Endodermal cell (in vitro differentiated cells): ENCODE results near the gene SEPTIN10. TPM values are rescaled to one million over a fixed set of nuclear protein-coding genes. Genes with fewer than 3 reads are reported as not detected.

Source experiments
- DNase-seq: peaks from one replicate; pipeline ENCODE4 v3.0.0-alpha.2; 2017
- H3K27ac ChIP-seq: 2 replicates; pipeline ENCODE4 v1.5.1; 2013; ENCODE audit warnings: mild to moderate bottlenecking, low read depth, low read length, moderate library complexity
- H3K27me3 ChIP-seq: 2 replicates; pipeline ENCODE4 v1.6.1; 2013; ENCODE audit warnings: mild to moderate bottlenecking, low read length, moderate library complexity; ENCODE audit not compliant: insufficient read depth, control insufficient read depth, poor library complexity, severe bottlenecking
- H3K36me3 ChIP-seq: 2 replicates; pipeline ENCODE4 v1.7.0; 2013; ENCODE audit warnings: mild to moderate bottlenecking, low read length, moderate library complexity; ENCODE audit not compliant: control insufficient read depth, insufficient read depth
- H3K4me1 ChIP-seq: one replicate; pipeline ENCODE4 v1.7.0; 2013; ENCODE audit warnings: low read length; ENCODE audit not compliant: control insufficient read depth, insufficient read depth
- H3K4me3 ChIP-seq: 2 replicates; pipeline ENCODE4 v1.5.1; 2013; ENCODE audit warnings: mild to moderate bottlenecking, low read length, moderate library complexity
- H3K9ac ChIP-seq: 2 replicates; pipeline ENCODE4 v1.6.1; 2013; ENCODE audit warnings: mild to moderate bottlenecking, low read length, moderate library complexity; ENCODE audit not compliant: poor library complexity, severe bottlenecking; ENCODE audit errors: extremely low read depth
- H3K9me3 ChIP-seq: 2 replicates; pipeline ENCODE4 v1.6.1; 2013; ENCODE audit warnings: mild to moderate bottlenecking, low read length, moderate library complexity; ENCODE audit not compliant: control insufficient read depth
- H3K27ac Mint-ChIP-seq: 2 replicates; pipeline ENCODE4 v1.8.0; 2020; ENCODE audit warnings: mixed read lengths
- H3K27me3 Mint-ChIP-seq: 2 replicates; pipeline ENCODE4 v1.8.0; 2021; ENCODE audit warnings: mild to moderate bottlenecking, mixed read lengths; ENCODE audit not compliant: insufficient read depth
- H3K36me3 Mint-ChIP-seq: 2 replicates; pipeline ENCODE4 v1.8.0; 2020; ENCODE audit warnings: low read depth, mixed read lengths
- H3K4me1 Mint-ChIP-seq: 2 replicates; pipeline ENCODE4 v1.8.0; 2020; ENCODE audit warnings: mixed read lengths
- H3K4me3 Mint-ChIP-seq: 2 replicates; pipeline ENCODE4 v1.8.0; 2020; ENCODE audit warnings: mild to moderate bottlenecking, moderate library complexity, mixed read lengths
- H3K9me3 Mint-ChIP-seq: 2 replicates; pipeline ENCODE4 v1.8.0; 2020; ENCODE audit warnings: mild to moderate bottlenecking, mixed read lengths
- CTCF ChIP-seq: fragments of 200-600 bp; sonication (generic); conservative IDR thresholded peaks from 2 replicates; pipeline ENCODE4 v1.5.0; 2021; ENCODE audit warnings: antibody characterized with exemption, mild to moderate bottlenecking
- WGBS, 2 experiments: methylation state at CpG; one replicate each; pipeline versions ENCODE4 v1.1.5 to v1.1.7; 2013; ENCODE audit warnings: missing lambda C conversion rate in 2 of 2, mixed read lengths in 1 of 2; ENCODE audit not compliant: insufficient coverage in 1 of 2, insufficient read length in 1 of 2; 5-methylcytosine and 5-hydroxymethylcytosine counted together
- long read RNA-seq, 4 experiments: library from polyadenylated mRNA in 2 of 4; library from RNA in 1 of 4; library from capped mRNA in 1 of 4; stranded (forward) in 3 of 4; unstranded in 1 of 4; transcript quantifications; one replicate each; pipeline ENCODE4 v2.0.0, GENCODE V29; 2020 to 2021; ENCODE audit warnings: inconsistent platforms in 1 of 4
- polyA plus RNA-seq, 2 experiments: library from polyadenylated mRNA; stranded (reverse); fragments of 50-300 nt; gene quantifications; one replicate each; pipeline ENCODE4 v1.2.3, GENCODE V29; 2013
- total RNA-seq, 2 donors: library from RNA; stranded (reverse); fragmentation: NEBNext Ultra II Directional in 1 of 2; extraction: Animal tissue kit (Norgen Biotek cat#: 25700) in 1 of 2; gene quantifications; 2 replicates in 1 of 2; 3 replicates in 1 of 2; pipeline ENCODE4 v1.2.1, GENCODE V29; 2021

The SEPTIN10 gene
- total RNA-seq, result 100 to 1,000 TPM; 103 to 120 TPM
- polyA plus RNA-seq (2013, experiment 1 of 2), result 84.1 TPM
- polyA plus RNA-seq (2013, experiment 2 of 2), result 94.9 TPM
- long read RNA-seq, experiment 1, partial matches to known transcripts, result 22 of 48 reads
- long read RNA-seq, experiment 1, other reads (novel, unspliced or antisense), result 26 of 48 reads
- long read RNA-seq, experiment 2, transcript SEPT10-205 (10 exons, 1,605 nt), result minor isoform, 16 of 148 reads
- long read RNA-seq, experiment 2, transcript SEPT10-202 (11 exons, 3,071 nt), result major isoform, 79 of 148 reads
- long read RNA-seq, experiment 2, transcript SEPT10-203 (10 exons, 2,719 nt), result minor isoform, 10 of 148 reads
- long read RNA-seq, experiment 2, partial matches to known transcripts, result 12 of 148 reads
- long read RNA-seq, experiment 2, other reads (novel, unspliced or antisense), result 31 of 148 reads
- long read RNA-seq, experiment 3, transcript SEPT10-202 (11 exons, 3,071 nt), result major isoform, 224 of 336 reads
- long read RNA-seq, experiment 3, transcript SEPT10-205 (10 exons, 1,605 nt), result minor isoform, 22 of 336 reads
- long read RNA-seq, experiment 3, transcript SEPT10-203 (10 exons, 2,719 nt), result minor isoform, 19 of 336 reads
- long read RNA-seq, experiment 3, partial matches to known transcripts, result 20 of 336 reads
- long read RNA-seq, experiment 3, other reads (novel, unspliced or antisense), result 50 of 336 reads
- long read RNA-seq, experiment 4, transcript SEPT10-202 (11 exons, 3,071 nt), result major isoform, 19 of 47 reads
- long read RNA-seq, experiment 4, partial matches to known transcripts, result 12 of 47 reads
- long read RNA-seq, experiment 4, other reads (novel, unspliced or antisense), result 14 of 47 reads

GRCh38 chr2:109613922-109614714 lies at the start of gene SEPTIN10, which contains the start of gene SOWAHC:
SEPTIN10 (minus strand) TSS chr2:109613966; CDS start chr2:109613827, 139 bp downstream.
SOWAHC (plus strand) TSS chr2:109614364; CDS start chr2:109614490, 126 bp downstream.
- H3K4me1 Mint-ChIP-seq, result peaks cover 31% of the 10 kb centered on the region
- WGBS, 2 experiments, result 0% methylated on average over 29 to 104 of the region's 104 CpGs
- peak within 1 kb of the TSS; percentile 96 for H3K27ac ChIP-seq
- no peak for TF ChIP-seq CTCF
- peak within 1 kb of the TSS; percentile 96 for H3K4me3 ChIP-seq
- peaks cover 2% of the 10 kb centered on the region for H3K36me3 Mint-ChIP-seq
- no peaks in the 10 kb centered on the region for H3K9me3 Mint-ChIP-seq
- peaks cover 4% of the 10 kb centered on the region for H3K4me1 ChIP-seq
- peak within 1 kb of the TSS; percentile 96 for H3K27ac Mint-ChIP-seq
- H3K9ac ChIP-seq, result peak within 1 kb of the TSS; percentile 90
- H3K27me3 Mint-ChIP-seq, result peaks cover 11% of the 10 kb centered on the region
- no peaks in the 10 kb centered on the region for H3K27me3 ChIP-seq
- peak within 1 kb of the TSS; percentile 92 for H3K4me3 Mint-ChIP-seq
- H3K9me3 ChIP-seq, result no peaks in the 10 kb centered on the region
- no peaks in the 10 kb centered on the region for H3K36me3 ChIP-seq
- peak; percentile 99 for DNase-seq

- no peaks in the 10 kb centered on the region for H3K36me3 ChIP-seq
- H3K9me3 ChIP-seq, result no peaks in the 10 kb centered on the region
- H3K9ac ChIP-seq, result no peak overlapping the region
- no peak overlapping the region for H3K27ac ChIP-seq
- H3K4me3 ChIP-seq, result no peak overlapping the region
- H3K27me3 Mint-ChIP-seq, result peaks cover 3% of the 10 kb centered on the region
- no peaks in the 10 kb centered on the region for H3K27me3 ChIP-seq
- peaks cover 4% of the 10 kb centered on the region for H3K4me1 ChIP-seq
- H3K4me3 Mint-ChIP-seq, result no peak overlapping the region
- H3K9me3 Mint-ChIP-seq, result no peaks in the 10 kb centered on the region
- H3K27ac Mint-ChIP-seq, result no peak overlapping the region
- peaks cover 13% of the 10 kb centered on the region for H3K4me1 Mint-ChIP-seq
- TF ChIP-seq CTCF, result peak; percentile 79
- no peak for DNase-seq
- H3K36me3 Mint-ChIP-seq, result no peaks in the 10 kb centered on the region
Observed at GRCh38 chr2:109662889-109663288, 49.1 kb upstream of the SEPTIN10 start.
